Hepatocyte (in vitro differentiated cells): ENCODE data around the gene CELA2B.

ENCODE experiments used
- EZH2 ChIP-seq: fragments of 200-600 bp; sonication (generic); IDR thresholded peaks from 2 replicates; pipeline ENCODE4 v1.6.1; 2016; ENCODE audit warnings: antibody characterized with exemption, mild to moderate bottlenecking, borderline replicate concordance
- TF ChIP-seq, protein P1 (sequence below): fragments of 200-600 bp; sonication (generic); IDR thresholded peaks from 2 replicates; pipeline ENCODE4 v1.5.1; 2016; ENCODE audit warnings: antibody characterized with exemption, mild to moderate bottlenecking; ENCODE audit not compliant: poor library complexity

DNA sequence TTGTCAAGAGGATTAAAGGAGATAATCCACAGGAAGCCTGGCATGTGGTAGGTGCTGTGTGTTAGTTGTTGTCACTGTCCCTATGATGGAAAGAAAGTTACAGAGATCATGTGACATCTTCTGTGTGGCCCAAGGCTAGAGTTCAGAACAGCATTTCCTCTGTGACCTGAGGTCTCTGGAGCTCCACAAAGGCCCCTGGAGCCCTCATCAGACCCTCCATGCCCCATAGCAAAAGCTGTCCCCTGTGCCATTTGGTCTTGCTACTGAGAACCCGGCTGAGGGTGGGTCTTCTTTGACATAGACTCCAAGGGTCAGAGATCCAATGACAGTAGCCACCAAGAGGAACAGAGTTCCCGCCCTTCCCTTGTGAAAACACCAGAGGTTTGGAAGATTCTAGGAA is 8.1 kb downstream of the CELA2B start:
- TF ChIP-seq, protein P1, sequence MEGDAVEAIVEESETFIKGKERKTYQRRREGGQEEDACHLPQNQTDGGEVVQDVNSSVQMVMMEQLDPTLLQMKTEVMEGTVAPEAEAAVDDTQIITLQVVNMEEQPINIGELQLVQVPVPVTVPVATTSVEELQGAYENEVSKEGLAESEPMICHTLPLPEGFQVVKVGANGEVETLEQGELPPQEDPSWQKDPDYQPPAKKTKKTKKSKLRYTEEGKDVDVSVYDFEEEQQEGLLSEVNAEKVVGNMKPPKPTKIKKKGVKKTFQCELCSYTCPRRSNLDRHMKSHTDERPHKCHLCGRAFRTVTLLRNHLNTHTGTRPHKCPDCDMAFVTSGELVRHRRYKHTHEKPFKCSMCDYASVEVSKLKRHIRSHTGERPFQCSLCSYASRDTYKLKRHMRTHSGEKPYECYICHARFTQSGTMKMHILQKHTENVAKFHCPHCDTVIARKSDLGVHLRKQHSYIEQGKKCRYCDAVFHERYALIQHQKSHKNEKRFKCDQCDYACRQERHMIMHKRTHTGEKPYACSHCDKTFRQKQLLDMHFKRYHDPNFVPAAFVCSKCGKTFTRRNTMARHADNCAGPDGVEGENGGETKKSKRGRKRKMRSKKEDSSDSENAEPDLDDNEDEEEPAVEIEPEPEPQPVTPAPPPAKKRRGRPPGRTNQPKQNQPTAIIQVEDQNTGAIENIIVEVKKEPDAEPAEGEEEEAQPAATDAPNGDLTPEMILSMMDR: no peak
- no peak for TF ChIP-seq EZH2
